Measurements from ENCODE around the gene DAAM2. TPM values are rescaled to one million over a fixed set of nuclear protein-coding genes. Genes with fewer than 3 reads are reported as not detected.

DAAM2 gene
- total and polyA plus RNA-seq, 2 of the 8 experiments (the other 6 are each of a cell fraction or from before 2014, with no cell fraction given): 1.5 to 2.9 TPM

- Histone ChIP-seq H3K4ac (replicated peaks; ENCODE audit: insufficient read length, low read depth, low read length) (no peak overlapping the region), H3K27me3 (replicated peaks in 1 of 4; ENCODE audit: control insufficient read depth in 3 of 4, extremely low read depth in 1 of 4, insufficient read depth in 3 of 4, low read length in 3 of 4) (no peaks in the 10 kb centered on the region), H2AFZ (ENCODE audit: low read length) (no peak overlapping the region), H4K20me1 (replicated peaks in 1 of 2; ENCODE audit: control insufficient read depth in 1 of 2, insufficient read depth in 2 of 2, low read length in 2 of 2) (no peaks in the 10 kb centered on the region), H3K23ac (ENCODE audit: insufficient read length) (no peak overlapping the region), H3K9me3 (ENCODE audit: insufficient read depth in 2 of 2, low read depth in 1 of 2, low read length in 1 of 2) (no peaks in the 10 kb centered on the region), H2AK5ac (ENCODE audit: low read depth, low read length) (no peak overlapping the region), H3K4me1 (replicated peaks in 1 of 4; ENCODE audit: control insufficient read depth in 3 of 4, insufficient read depth in 4 of 4, low read length in 3 of 4) (peaks cover 0 to 2% (median 0%) of the 10 kb centered on the region in 4 experiments; a peak in 1 of 7 replicates), H2BK12ac (ENCODE audit: low read depth, low read length) (no peak overlapping the region), H3K27ac (ENCODE audit: low read depth, low read length) (no peak overlapping the region), H3K18ac (ENCODE audit: extremely low read depth, low read length) (no peak overlapping the region), H4K8ac (ENCODE audit: extremely low read depth, insufficient read depth, low read length) (no peak overlapping the region), H3K4me3 (ENCODE audit: extremely low read depth in 1 of 4, insufficient read depth in 2 of 4, low read depth in 3 of 4, low read length in 4 of 4) (no peak overlapping the region), H3K36me3 (ENCODE audit: control insufficient read depth in 2 of 4, insufficient read depth in 4 of 4, low read length in 3 of 4) (peaks cover 0 to 4% (median 2%) of the 10 kb centered on the region in 4 experiments; a peak in 3 of 8 replicates), H3K56ac (replicated peaks; ENCODE audit: insufficient read length, low read depth, low read length) (no peak overlapping the region), H3K79me2 (ENCODE audit: control insufficient read depth in 1 of 2, insufficient read depth in 2 of 2, low read length in 2 of 2) (no peaks in the 10 kb centered on the region), H3K23me2 (ENCODE audit: low read depth, low read length) (no peaks in the 10 kb centered on the region), H3K14ac (ENCODE audit: insufficient read length) (no peak overlapping the region), H2BK20ac (ENCODE audit: low read length) (no peak overlapping the region), H3K79me1 (ENCODE audit: low read depth, low read length) (no peaks in the 10 kb centered on the region), H3K4me2 (ENCODE audit: insufficient read depth in 1 of 2, low read depth in 2 of 2, low read length in 2 of 2) (no peak overlapping the region), H4K91ac (replicated peaks; ENCODE audit: insufficient read length, low read length) (no peak overlapping the region), H4K5ac (ENCODE audit: insufficient read length, low read depth, low read length) (no peak overlapping the region), H2BK15ac (ENCODE audit: low read length) (no peak overlapping the region), H2BK5ac (ENCODE audit: low read depth, low read length) (no peak overlapping the region), H2BK120ac (replicated peaks; ENCODE audit: low read depth, low read length) (no peak overlapping the region), H3K9ac (replicated peaks in 1 of 4; ENCODE audit: extremely low read depth in 1 of 4, low read depth in 3 of 4, low read length in 3 of 4) (no peak overlapping the region)
- ChIA-PET POLR2A (ENCODE audit: partially characterized antibody) (no interaction called here), CTCF (ENCODE audit: partially characterized antibody) (interaction anchor here (0.9 to 4.5 kb wide), 5 partner anchors 8 to 40 kb away, joined by 3 to 30 read pairs (median 6); no protein-coding TSS in a partner anchor)
- WGBS, 2 experiments (ENCODE audit: extremely low coverage in 1 of 2, insufficient coverage in 1 of 2, insufficient read length in 1 of 2, insufficient replicate concordance in 2 of 2, low coverage in 1 of 2, low lambda C conversion rate in 2 of 2, missing lambda C conversion rate in 1 of 2): 94% methylated on average over 13 of the region's 13 CpGs; no CpG with 5 or more reads in 1 of the 2 experiments
- DNase-seq (ENCODE audit: low read depth in 1 of 2, low spot score in 2 of 2) (no peak), FAIRE-seq (no peak)
- TF ChIP-seq RAD21 (IDR thresholded peaks at IDR 0.05 in 1 of 2, conservative IDR thresholded peaks at IDR 0.05 in 1 of 2; ENCODE audit: low read depth in 2 of 2, low read length in 2 of 2): no peak
- no peak for TF ChIP-seq RBBP5 (IDR thresholded peaks at IDR 0.05; ENCODE audit: borderline replicate concordance, low read depth, low read length)
These were observed 114.2 kb downstream of the DAAM2 start for GRCh38 chr6:39906318-39906761.
